CMK (cell line): ENCODE data around the gene COG6.
A peak's percentile ranks its signal among the peaks of the same experiment; 100 is the strongest.

Experiments used
- DNase-seq: peaks from one replicate; pipeline ENCODE4 v3.0.0-alpha.2; 2010; ENCODE audit warnings: low read depth

Gene COG6

DNA sequence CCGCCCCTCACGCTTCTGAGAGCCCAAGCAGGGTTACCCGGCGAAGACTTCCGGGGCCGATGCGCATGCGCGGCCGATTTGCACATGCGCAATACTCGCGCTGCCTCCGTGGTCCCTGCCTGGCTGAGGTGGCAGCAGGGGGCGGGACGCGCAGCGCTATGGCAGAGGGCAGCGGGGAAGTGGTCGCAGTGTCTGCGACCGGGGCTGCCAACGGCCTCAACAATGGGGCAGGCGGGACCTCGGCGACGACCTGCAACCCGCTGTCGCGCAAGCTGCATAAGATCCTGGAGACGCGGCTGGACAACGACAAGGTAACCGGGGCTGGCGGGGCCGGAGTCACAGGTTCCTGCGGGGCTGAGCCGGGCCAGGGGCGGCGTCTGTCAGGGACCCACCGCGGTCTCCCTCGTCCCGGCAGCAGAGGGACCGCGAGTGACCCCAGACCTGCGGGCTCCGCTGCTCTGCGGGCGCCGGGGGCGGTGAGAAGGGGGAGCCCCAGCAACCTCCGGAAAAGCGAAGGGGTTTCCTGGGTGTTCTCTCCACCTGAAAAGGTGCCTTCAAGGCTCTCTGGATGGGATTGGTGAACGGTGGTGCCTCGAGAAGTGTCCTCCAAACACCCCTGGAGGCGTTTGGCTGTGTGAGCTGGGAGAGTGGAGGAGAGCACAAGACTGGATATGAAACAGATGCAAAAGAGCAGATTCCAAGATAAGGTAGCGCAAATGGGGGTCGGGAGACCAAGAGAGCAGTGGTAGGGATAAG lies at the start of gene COG6:
Gene COG6 (plus strand): TSS at position 94 of the 756 bp plus-strand sequence. CDS start 65 bp downstream, at position 159.
- DNase-seq, result peak; percentile 67

DNA sequence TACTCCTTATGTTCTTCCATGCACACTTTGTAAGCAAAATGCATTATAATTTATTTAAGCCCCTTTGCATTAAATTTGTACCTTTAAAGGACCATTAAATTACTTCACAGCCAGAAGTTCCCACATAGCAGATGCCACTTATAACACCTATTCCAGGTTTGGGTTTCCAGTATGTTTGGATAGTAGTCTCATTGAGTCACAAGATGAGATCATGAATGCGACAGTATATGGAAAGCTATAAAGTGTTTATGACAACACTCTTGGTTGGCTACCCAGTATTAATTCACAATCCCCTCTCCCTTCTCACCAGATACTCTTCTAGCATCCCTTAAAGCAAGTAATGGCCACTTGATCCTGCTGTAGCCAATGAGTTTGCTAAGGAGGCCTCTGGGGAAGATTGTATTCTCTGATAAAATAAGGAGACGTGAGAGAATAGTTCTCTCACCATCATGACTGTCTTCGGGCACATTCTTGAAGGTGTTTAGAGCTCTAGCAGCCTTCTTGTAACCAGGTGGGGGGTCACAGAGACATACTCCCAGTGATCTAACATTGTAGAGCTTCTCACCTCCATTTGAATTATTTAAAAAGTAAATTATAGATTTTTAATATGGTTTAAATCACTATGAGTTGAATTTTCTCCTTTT lies 49.7 kb upstream of the COG6 start:
- DNase-seq, result no peak

DNA sequence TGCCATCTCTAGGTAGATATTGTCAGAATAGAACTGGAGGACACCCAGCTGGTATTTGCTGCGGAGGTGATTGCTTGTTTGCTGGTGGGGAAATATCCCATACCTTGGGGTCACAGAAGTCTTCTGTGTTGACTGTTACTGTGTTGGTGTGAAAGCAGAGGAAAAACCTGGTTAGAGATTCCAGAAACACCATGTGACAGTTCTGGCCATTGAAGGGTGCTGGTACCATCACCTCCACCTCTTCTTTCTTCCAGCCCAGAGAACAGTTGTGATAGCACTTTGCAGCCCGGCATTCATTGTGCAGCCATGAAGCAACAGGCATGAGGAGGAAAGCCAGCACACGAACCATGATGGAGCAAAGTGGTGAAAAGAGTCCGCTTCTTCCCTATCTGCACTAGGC lies 47.6 kb upstream of the COG6 start:
- no peak for DNase-seq

DNA sequence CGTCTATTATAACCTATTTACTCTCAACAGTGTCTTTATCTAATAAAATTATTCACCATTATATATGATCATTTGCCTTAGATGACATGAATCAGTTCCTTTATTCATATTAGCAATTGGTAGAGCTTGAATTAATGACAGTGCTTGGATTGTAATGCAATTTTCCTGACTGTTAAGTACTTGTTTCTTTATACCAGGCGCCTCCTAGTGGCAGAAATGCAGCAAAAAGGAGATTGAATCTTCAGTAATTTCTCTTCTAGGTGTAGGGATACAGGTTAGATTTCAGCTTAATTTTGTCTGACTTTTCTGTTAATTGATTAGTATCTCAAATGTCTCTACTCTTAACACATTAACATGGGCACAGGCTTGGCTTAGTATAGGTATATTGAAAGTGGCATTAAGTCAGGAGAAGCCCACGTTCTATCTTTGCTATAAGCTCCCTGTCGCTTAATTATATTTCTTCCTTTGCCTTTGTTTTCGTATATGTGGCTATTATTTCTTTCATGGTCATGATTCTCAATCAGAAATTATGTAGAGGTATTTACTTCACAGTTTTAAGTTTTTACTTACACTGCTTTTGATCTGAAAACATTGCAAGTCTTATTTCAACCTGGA lies 43.3 kb upstream of the COG6 start:
- no peak for DNase-seq

DNA sequence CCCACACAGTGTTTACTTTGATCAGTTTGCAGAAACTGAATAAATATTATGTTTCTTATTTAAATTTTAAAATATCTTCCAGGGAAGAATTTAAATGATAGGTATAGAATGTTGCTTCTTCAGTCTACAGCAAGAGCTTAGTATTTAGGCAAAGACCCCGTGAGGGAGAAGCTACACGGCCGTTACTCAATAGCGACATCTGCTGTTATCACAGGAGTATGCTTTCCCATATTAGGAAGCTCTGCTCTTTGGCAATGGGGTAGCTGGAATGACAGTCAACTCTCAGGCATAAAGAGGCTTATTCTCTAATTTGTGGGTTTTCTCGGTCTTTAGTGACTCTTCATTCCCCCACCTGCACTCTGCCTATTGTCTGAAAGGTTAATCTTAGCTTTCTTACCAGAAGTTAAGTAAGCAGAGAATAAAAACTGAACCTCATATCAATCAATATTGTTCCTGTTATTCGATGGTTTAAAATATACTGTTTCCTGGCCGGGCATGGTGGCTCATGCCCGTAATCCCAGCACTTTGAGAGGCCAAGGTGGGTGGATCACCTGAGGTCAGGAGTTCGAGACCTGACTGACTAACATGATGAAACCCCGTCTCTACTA lies 39.3 kb upstream of the COG6 start:
- no peak for DNase-seq

DNA sequence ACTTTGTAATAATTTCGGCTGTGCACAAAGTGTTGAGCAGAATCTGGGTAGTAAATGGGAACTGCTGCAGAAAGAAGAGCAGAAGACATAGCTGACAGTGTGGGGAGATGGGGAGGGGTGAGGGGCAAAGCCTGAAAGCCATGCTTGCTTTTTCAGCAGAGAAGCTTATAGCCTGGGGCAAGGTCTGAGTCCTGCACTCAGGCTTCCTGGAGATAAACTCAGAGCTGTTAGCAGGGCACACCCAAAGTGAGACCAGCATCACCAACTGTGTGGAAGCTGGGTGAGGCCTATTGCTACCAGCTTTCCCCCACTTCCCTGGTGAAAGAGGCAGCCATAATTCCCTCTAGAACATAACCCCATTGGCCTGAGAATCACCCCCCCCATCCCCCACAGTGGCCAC lies 36.9 kb upstream of the COG6 start:
- no peak for DNase-seq

DNA sequence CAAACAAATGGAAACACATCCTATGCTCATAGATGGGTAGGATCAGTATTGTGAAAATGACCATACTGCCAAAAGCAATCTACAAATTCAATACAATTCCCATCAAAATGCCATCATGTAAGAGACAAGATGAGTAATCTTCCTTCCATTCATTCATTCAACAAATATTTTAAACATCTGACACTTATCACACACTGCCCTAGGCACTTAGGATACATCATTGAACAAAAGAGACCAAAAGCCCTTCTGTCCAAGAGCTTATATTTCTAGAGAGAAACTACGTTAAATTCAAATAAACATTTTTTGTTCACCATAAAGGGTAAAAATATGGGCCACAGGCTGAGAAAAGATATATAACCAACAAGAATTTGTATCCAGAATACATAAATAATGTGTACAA lies 32.0 kb upstream of the COG6 start:
- DNase-seq, result no peak

DNA sequence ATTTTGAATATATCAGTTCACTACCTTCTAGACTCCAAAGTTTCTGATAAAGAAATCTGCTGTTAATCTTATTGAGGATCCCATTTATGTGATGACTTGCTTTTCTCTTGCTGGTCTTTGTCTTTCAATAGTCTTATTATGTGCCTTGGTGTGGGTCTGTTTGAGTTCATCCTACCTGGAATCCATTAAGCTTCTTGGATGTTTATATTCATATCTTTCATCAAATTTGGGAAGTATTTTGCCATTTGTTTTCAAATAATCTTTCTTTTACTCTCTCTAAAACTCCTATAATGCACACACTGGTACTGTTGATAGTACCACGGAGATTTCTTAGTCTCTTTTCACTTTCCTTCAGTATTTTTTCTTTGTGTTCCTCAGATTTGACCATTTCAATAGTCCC lies 24.2 kb upstream of the COG6 start:
- no peak for DNase-seq

DNA sequence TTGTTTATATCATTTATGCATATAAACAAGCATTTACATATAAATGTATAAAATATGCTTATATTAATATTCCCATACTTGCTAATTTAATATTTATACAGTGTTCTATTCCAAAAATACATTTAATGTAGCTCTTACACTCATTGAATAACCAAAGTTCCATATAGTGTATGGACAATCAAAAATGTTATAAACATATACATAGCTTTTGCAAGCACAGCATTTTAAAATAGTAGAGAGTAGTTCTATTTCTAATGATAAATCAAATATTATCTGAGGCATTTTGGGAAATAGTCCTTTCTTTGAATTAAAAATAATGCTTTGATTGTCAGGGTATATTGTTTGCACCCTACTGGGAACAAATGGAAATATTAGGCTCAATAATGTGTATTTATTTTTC lies 22.5 kb upstream of the COG6 start:
- DNase-seq, result no peak

DNA sequence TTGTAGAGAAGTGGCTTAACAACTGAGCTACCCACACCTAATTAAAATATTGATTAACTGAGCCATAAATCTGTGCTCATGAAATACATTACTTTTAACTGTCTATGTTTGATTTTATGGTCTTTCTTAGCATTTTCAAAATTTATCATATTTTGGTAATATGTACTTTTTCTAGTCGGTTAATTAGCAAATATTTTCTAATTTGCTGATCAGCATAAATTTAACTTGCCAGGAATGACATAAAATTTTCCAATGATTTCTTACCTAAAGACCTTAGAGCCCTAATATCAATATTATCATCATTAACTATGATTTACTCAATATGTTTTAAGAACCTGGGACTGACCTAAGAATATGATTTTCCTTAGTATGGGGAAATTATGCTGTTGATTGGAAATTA lies 19.9 kb upstream of the COG6 start:
- DNase-seq, result no peak

DNA sequence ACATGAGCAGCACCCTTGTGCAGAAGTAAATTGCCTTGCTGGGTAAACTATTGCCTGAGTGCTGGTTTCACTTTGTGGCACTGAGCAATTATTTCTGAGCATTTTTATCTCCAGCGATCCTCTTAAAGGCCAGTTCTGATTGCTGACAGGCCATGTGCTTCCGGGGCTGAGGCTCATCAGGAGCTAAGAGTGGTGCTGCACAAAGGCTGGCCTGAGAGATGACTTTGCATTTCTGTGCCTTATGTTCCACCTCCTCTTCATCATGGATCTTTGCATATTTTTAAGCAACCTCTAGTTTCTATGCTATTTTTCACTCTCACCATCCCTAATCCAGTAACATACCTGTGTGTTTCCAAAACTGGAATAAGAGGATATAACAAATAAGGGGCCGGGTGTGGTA lies 17.6 kb upstream of the COG6 start:
- DNase-seq, result no peak

DNA sequence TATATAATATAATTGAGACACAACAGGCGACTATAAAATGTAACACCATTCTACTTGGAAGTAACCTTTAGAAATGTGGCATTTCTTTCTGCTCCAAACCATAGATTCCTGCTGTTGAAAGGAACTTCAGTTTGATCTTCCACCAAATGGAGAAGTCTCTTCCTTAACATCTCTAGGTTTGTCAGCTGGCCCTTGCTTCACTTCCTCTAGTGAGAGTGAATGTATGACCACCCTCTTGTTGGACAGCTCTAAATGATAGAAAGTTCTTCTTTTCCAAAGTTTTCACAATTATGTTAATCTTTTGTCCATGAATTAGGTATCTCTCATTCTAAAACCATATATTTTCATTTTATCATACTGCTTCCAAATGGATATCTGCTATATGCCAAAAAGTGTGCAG lies 13.8 kb upstream of the COG6 start:
- no peak for DNase-seq

DNA sequence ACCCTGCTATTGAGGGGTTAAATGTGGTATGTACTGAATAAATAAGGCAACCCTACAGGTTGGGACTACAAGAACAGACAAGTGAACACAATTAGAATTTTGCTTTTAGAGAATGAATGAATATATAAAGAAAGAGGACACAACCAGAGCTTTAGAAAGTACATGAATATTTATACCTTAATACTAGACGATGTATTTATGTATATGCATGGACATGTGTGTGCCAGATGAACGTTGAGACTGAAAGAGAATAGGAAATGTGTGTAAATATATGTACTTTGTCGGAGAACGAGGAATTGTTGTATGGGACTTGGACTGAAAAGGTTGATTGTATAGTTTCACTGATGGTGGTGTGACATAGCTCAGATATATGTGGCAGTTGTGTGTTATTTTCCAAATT lies 9.3 kb upstream of the COG6 start:
- DNase-seq, result no peak

DNA sequence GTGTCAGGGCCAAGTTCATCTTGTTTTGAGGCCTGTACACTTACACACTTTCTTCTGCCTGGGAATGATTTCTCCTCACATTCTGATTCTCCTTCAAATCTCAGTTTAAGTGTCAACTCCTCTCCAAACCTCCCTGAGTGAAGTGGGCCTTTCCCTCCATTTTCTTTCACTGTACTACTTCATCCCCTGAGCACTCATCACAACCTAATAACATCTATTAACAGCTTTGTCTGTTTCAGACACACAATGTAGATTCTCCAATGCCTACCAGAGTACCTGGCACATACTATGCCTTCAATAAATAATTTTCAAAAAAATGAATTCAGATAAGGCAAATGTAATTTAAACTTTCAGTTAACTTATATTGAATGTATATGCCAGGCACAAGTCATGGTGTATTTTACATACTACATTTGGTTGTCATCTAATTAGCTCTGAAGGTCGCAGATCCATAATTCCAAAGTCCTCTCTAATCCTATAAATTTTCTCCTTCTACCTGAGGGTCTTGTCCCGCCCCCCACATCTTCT lies 357 bp upstream of the COG6 start:
- no peak for DNase-seq

DNA sequence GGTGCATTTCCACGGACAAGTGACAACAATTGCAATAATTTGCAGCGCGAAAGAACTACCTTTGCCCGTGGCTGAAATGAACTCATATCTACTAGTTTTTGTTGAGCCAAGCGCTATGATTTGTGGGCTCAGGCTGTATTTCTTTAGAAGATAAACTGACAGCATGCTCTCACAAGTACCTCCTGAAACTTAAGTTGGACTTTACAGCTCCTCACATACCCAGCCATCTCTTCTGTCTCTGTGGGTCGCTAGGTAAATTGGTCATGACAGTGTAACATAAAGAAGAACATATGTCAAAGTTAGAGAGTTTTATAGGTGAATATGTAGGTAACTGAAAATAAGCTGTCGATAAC lies 839 bp downstream of the COG6 start:
- no peak for DNase-seq

DNA sequence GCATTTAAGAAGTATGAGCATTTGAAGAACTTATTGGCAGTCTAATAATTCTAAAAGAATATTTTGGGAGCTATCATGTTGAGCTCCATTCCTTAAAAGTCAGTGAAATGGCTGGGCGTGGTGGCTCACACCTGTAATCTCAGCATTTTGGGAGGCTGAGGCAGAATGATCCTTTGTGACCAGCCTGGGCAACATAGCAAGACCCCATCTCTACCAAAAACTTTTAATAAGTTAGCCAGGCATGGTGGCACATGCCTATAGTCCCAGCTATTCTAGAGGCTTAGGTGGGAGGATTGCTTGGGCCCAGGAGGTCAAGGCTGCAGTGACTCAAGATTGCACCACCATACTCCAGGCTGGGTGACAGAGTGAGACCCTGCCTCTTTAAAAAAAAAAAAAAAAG lies 8.0 kb downstream of the COG6 start:
- DNase-seq, result no peak

DNA sequence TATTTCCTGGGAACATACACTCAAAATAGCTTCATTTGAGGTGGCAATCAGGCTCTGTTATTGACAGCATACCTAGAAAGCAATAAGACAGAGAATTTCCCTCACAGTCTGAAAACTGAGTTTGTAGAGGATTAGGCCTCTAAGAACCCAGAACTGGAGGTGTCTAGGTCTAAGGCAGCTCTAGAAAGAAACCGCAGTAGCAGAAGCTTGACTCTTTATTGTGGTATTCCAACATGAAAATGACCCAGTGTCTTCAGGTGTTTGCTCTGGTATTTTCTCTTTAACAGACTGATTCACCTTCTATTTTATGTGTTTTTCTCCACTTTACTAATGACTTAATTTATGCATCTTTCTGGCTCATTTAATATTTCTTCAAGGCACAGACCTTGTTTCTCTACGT lies 8.5 kb downstream of the COG6 start:
- no peak for DNase-seq

DNA sequence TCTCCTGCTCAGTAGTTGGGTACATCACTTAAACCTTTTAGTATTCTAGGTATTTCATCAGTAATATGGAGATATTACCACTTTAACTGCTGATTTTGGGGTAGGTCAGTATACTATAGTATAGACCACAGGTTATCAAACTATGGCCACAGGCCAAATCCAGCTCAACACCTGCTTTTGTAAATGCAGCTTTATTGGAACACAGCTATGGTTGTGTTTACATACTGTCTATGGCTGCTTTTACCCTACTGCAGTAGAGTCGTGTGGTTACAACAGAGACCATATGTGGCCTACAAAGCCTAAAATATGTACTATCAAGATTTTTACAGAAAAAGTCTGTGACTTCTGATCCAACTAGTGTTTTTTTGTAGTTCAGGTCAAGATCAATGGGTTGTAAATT lies 10.3 kb downstream of the COG6 start:
- no peak for DNase-seq

DNA sequence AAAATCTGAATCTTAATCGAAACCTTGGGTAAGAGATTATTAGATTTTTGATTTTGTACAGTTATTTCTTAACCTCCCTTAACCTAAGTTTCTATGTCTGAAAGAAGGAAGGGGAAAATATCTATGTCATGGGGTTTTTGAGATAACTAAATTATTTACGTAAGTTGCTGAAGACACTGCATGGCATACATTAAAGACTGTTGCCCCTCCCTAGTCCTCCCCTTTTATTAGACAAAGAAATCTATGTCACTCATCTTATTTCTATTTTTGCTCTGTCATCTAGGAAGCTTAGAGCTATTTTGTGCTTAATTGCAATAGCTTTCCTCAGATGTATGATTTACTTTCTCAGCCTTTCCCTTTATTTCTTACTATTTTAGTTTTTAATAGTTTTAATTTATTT lies 15.0 kb downstream of the COG6 start:
- DNase-seq, result no peak

DNA sequence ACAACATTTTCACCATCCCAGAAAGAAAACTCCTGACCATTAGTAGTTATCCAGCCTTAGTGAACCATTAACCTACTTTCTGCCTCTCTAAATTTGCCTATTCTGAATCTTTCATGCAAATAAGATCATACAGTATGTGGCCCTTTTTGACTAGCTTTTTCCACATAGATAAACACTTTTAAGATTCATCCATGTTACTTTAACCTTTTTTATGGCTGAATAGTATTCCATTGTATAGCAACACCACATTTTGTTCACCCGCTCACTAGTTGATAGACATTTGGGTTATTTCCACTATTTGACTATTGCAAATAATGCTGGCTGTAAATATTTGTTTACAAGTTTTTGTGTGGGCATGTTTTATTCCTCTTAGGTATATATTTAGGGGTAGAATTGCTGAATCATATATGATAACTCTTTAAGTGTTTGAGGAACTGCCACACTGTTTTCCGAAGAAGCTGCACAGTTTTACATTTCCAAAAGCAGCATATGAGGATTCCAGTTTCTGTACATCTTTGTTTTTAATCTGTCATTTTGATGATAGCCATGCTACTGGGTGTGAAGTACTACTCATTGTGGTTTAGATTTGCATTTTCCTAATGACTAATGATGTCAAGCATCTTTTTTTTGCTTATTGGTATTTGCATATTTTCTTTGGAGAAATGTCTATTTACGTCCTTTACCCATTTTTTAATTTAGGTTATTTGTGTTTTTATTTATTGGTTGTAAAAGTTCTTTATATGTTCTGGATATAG lies 17.1 kb downstream of the COG6 start:
- DNase-seq, result no peak

DNA sequence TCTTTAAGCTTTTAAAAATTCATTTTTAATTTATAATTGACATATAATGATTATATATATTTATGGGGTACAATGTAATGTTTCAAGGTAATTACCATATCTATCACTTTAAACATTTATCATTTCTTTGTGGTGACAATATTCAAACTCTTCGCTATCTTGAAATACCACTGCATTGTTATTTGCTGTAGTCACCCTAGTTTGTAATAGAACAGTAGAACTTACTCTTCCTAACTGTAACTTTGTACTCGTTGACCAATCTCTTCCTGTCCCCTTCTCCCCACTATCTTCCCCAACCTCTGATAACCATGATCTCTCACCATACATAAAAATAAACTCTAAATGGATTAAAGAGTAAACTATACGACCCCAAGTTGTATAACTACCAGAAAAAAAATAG lies 20.4 kb downstream of the COG6 start:
- no peak for DNase-seq

DNA sequence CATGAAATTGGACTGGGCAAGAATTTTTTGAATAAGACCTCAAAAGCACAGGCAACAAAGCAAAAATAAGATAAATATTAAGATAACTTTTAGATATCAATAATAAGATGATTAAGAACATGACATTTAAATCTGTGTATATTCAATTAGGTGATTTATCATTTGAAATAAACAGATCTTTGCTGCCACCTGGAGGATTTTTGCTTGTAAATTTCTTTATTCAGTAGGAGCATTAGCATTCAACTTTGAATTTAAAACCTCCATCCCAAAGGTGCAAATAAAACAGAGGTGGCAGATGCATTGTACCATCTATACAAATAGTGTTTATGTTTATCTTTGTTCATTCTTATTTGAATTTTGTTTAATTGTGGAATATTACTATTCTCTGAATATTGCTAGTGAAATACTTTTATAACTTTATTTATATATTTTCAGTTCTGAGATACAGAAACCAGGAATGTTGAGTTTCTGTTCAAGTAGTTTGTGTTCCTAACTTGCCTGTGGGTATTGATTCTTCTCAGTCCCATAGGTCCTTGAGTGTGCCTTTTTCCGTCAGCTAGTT lies 20.9 kb downstream of the COG6 start:
- DNase-seq, result no peak
